Fibroblast of mammary gland (primary cell): ENCODE results near the gene DUSP2.

Source experiments
- DNase-seq: peaks from one replicate; pipeline ENCODE4 v3.0.0-alpha.2; 2010; ENCODE audit warnings: low read depth
- H3K4me3 ChIP-seq: 2 replicates; pipeline ENCODE4 v1.5.1; 2011; ENCODE audit warnings: low read depth, mild to moderate bottlenecking, low read length, moderate library complexity; ENCODE audit not compliant: control insufficient read depth
- TF ChIP-seq, protein P1 (sequence below): conservative IDR thresholded peaks from 2 replicates; pipeline ENCODE4 v1.5.1; 2011; ENCODE audit warnings: low read depth, low read length, inconsistent platforms; ENCODE audit not compliant: control insufficient read depth, insufficient read depth

The DUSP2 gene

DNA sequence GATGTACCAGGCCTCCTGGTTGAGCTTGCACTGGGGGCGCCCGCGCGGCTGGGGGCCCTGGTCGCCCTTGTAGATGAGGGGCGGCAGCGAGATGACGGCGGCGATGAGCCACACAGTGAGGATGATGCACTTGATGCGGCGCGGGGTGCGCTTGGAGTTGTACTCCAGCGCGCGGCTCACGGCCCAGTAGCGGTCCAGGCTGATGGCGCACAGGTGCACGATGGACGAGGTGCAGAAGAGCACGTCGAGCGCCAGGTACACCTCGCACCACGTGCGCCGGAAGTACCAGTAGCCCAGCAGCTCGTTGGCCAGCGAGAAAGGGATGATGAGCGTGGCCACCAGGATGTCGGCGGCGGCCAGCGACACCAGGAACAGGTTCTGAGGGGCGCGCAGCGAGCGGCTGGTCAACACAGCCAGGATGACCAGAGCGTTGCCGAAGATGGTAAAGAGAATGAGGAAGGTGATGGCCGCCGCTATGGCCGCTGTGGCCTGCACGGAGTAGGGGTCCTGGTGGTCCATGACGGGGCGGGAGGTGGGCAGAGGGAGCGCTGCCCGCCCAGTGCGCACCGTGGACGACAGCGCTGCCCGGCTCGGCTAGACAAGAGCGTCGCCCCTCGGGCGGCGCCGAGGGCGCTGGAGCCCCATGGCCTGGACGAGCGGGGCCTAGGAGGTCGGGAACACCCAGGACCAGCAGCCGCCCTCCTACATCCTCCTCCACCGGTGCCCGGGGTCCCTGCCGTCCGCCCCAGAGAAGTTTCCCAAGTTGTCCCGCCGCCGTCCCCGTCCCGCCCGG, 29.4 kb downstream of the DUSP2 start:
- TF ChIP-seq, protein P1, sequence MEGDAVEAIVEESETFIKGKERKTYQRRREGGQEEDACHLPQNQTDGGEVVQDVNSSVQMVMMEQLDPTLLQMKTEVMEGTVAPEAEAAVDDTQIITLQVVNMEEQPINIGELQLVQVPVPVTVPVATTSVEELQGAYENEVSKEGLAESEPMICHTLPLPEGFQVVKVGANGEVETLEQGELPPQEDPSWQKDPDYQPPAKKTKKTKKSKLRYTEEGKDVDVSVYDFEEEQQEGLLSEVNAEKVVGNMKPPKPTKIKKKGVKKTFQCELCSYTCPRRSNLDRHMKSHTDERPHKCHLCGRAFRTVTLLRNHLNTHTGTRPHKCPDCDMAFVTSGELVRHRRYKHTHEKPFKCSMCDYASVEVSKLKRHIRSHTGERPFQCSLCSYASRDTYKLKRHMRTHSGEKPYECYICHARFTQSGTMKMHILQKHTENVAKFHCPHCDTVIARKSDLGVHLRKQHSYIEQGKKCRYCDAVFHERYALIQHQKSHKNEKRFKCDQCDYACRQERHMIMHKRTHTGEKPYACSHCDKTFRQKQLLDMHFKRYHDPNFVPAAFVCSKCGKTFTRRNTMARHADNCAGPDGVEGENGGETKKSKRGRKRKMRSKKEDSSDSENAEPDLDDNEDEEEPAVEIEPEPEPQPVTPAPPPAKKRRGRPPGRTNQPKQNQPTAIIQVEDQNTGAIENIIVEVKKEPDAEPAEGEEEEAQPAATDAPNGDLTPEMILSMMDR = no peak
- no peak overlapping the region for H3K4me3 ChIP-seq
- DNase-seq = no peak

DNA sequence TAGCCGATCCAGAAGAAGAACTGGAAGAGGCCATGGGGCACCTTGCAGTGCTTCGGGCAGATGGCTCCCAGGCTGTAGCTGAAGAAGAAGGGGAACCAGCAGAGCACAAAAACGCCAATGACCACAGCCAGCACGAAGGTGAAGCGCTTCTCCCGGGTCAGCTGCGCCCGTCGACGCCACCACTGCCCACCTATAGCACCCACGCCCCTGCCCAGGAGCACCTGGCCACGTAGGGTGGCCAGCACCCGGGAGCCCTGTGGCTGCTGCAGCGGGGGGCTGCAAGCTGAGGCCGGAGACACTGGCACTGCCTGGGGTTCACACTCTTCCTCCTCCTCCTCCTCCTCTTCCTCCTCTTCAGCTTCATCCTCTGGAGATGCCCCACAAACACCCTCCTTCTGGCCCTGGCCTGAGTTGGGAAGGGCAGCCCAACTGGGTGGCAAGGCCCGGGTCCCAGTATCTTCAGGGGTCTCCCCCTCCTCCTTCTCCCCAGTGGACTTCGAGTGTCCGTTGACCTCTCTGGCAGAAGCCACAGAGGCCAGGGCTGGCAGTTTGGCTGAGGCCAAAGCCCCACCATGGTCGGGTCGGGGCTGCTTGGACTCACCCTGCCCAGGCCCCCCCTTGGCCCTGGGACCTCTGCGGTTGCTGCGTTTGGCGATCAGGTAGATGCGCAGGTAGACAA, 30.2 kb downstream of the DUSP2 start:
- no peak for DNase-seq
- TF ChIP-seq, protein P1 = no peak
- H3K4me3 ChIP-seq = no peak overlapping the region

DNA sequence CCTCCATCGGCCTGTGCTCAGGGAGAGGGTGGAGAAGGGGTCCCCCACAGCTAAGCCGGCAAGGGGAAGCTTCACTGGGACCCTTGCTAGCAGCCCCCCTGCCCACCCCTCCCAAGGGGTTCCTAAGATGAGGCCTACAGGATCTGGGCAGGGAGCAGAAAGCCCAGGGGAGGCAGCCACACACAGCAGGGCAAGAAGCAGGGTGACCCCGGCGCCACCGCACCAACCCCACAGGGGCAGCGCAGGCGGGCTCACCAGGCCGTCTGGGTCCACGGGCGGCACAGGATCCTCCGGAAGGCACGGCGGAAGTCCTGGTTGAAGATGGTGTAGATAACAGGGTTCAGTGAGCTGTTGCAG, 30.7 kb downstream of the DUSP2 start:
- TF ChIP-seq, protein P1 = no peak
- H3K4me3 ChIP-seq = no peak overlapping the region
- no peak for DNase-seq

DNA sequence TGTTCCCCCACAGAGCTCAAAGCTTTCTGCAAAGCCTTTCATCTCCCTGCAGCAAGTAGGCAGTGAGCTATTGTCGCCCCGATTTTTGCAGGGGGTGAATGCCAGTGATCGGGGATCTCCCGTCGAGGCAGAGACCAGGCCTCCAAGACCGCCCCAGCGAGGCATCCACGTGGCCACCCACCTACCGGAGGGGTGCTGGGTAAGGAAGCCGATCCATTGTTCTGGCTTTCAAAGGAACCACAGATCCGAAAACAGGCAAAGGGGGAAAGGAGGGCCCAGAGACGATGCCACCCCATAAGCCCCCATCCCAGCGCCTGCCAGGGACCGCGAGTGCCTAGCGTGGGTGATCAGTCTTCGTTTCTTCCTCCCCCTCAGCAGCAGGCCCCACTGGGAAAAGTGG, 31.3 kb downstream of the DUSP2 start:
- TF ChIP-seq, protein P1 = no peak
- H3K4me3 ChIP-seq = no peak overlapping the region
- DNase-seq = no peak

DNA sequence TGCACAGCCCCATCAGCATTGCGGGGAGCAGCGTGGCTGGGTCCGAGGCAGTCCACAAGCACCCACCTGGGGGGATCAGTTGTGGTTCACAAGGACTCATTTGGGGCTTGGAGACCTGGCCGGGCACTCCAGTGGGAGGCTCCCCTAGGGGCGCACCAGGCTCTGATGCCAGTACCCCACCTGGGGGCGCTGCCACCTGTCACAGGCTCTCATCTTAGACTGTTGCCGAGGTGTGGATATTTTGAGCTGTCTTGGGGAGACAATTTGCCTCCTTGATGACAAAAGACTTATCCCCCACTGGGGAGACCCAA, 31.9 kb downstream of the DUSP2 start:
- TF ChIP-seq, protein P1 = no peak
- no peak overlapping the region for H3K4me3 ChIP-seq
- no peak for DNase-seq

DNA sequence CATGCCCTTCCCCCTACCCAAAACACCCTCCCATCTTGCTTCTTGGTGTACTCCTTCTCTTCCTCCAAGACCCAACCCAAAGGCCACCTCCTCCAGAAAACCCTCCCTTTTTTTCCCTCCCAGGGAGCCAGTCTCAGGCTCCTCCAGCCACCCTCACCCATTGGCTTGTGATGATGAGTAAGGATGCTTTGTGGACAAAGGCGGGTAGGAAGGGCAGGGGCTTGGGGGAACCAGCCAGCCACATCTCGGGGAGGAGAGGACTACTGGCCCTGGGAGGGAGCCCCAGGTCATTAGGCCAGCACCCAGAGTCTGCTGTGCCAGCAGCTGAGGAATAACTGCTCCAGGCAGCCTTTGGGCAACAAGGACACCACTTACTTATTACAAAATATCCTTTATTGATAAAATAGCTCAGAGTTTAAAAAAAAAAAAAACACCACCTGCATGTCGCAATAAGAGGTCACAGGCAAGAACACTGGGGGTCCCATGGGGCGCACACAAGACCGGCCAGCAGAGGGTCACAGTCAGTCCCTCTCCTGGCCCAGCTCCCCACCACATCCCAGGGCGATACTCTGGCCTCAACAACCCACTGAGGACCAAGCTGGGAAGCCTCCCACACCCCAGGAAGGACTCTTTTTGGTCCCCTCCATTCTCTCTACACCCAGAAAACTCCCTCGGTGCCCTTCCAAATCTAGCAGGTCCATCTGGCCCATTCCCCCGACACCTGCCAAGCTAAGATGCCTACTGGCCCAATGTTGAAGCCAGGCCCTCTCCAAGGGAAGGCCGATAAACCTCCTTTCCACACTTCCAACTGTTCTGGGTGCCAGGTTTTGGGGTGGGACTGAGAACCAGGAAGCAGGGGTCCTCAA, 32.5 kb downstream of the DUSP2 start:
- no peak overlapping the region for H3K4me3 ChIP-seq
- DNase-seq = no peak

More for the DNA sequence above, 32.5 kb downstream of the DUSP2 start:
- TF ChIP-seq, protein P1 = no peak
